DMS153 treated with DMSO at 0.1 percent for 48 hours (cell line): ENCODE data around the gene MMP14.
"Not testable (repeated sequence)": the region's sequence is repeated elsewhere in the genome, so short reads cannot be mapped to it uniquely, and the experiment has no call there.

Source experiments
- DNase-seq: peaks from one replicate; lab custom pipeline; 2025; ENCODE audit not compliant: unreplicated experiment; lab: John Stamatoyannopoulos, UW

The MMP14 gene

GRCh38 chr14:22813145-22813544 lies 23.2 kb upstream of the MMP14 start:
- DNase-seq: no peak

GRCh38 chr14:22814373-22814772 lies 22.0 kb upstream of the MMP14 start:
- DNase-seq: no peak

DNA sequence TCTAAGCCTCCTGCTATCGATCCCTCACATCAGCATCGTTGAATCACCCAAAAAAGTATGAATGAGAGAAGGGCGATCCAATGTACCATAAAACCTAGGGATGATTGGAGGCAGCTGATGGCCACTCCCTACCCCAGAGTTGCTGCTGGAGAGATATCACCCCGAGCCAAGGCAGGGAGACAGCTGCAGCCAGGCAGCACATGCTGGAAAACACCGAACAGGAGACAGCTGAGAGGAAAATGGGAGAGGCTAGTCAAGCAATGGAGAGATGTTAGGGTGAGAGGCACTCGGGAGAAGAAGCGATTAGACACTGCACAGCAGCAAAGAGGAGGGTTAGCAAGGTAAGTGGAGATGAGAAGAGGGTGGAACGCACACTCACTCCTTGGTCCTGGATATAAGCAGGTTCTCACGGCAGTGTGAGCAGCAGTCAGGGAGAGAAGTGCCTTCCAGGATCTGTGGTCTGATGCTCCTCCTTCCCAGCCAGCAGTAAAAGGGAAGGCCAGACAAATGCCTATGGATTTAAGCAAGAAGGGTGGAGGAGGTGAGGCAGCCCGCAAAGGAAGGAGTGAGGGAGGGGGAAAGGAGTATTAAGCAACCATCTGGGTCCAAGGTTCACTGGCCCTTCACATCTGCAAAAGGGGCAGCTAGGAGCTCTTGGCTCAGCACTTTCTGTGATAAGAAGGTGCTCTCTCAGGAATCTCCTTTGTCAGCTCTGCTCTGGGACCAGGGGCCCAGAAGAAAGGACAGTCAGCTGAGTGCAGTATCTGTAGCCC lies 21.3 kb upstream of the MMP14 start, which contains the start of gene SLC7A7:
SLC7A7 (minus strand) TSS at position 495 of the 773 bp plus-strand sequence. CDS start 2,037 bp downstream, outside the sequence.
- no peak for DNase-seq

GRCh38 chr14:22819151-22819988 lies 17.0 kb upstream of the MMP14 start:
- no peak for DNase-seq

DNA sequence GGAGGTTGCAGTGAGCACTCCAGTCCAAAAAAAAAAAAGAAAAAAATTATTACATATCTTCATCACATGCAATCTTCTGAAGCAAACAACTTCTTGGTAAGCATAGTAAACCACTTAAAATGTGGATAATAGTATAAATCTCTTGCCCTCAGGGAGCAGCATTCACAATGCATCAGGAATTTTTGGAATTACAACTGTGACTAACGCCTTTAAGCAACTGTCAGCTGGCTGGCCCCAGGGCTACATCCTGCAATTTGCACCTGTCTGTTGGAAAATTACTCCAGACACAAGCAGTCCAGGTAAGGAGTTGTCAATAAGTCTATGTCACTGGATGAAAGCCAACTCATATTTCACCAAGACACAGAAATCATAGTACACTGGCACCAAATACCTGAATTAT lies 15.7 kb upstream of the MMP14 start:
- no peak for DNase-seq

DNA sequence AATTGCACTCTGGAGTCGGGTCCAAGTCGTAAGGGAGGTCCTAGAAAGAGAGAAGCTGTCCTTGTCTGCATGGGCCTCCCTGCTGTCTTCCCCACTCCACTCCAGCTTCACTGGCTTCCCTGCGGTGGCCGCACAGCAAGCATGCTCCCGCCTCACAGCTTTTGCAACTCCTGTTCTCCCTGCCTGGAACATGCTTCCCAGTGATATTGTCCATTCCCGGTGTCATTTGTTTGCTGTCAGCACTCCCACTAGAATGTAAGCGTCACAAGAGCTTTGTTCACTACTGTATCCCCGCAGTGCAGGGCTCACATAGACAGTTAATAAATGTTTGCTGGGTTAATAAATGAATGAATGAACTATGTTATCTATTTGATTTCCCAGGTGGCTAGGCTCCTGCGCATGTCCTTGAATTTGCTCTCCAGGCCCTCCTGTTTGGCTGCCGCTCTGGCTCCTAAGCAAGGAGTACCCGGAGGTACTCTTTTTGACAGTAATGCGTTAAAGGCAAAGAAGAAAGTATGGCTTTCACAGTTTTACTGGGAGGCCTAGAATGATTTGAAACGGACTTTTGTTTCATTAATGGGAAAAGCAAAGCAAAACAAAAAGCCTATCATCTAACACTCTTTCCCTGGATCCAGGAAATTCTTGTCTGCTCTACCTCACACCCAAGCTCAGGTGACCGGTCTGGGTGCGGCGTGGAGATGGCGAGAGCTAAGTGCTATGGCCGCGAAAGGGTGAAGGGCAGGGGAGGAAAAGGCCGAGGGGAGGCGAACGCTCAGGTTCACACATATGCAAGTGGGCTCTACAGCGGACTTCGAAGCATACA lies 15.0 kb upstream of the MMP14 start:
- DNase-seq: no peak

- DNase-seq: no peak
Observed at GRCh38 chr14:22822016-22822570, 14.3 kb upstream of the MMP14 start.

DNA sequence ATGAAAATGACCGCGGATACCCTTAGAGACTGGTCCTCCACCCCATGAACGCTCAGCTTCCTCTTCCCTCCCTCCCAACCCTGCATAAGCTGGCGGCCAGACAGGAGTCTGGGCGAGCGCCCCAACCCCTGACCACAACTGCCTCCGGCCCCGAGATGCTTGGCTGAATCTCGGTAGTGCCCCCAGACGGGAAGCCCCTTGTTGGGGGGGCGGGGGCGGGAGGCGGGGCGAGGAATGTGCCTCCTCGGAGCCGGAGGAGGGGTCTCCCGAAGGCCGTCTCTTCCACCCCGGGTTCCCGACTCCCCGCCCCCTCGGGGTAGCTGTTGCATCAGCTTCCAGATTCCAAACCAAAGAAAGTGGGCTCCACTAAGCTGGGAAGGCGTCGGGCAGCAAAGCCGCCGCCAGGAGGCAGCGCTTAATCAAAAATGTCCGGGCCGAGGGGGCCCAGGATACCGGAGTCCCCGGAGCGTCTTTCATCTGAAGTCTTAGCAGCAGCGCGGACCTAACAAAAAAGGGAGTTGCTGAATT lies 13.8 kb upstream of the MMP14 start:
- peak; percentile 29 for DNase-seq

DNA sequence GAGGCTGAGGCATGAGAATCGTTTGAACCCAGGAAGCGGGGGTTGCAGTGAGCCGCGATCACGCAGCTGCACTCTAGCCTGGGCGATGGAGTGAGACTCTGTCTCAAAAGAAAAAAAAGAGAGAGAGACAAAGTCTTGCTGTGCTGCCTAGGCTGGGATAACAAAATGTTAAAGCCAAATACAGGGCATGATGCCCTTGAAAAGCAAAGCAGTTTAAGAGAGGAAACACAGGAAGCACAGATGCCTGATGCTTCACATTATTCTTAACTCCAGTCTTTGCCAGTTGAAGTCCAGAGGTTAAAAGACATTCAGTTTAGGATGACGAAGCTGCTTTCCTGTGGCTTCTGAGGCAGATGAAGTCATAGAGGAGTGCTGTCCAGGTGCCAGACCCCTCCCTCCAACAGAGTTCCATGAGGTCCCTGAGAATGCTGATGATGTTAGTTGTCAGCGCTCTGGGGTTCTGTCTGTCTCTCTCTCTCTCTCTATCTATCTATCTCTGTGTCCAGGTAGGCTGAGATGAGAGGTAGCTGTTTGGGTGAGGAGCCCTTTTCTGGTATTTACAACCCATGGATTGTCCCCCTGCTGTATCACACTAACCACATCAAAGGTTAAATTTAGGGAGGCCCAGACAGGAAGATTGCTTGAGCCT lies 11.6 kb upstream of the MMP14 start:
- DNase-seq: no peak

- DNase-seq: not testable (repeated sequence)
Observed at GRCh38 chr14:22829076-22829660, 7.2 kb upstream of the MMP14 start.

- peak; percentile 90 for DNase-seq
Observed at GRCh38 chr14:22829661-22830442, 6.5 kb upstream of the MMP14 start, which contains the start of gene MRPL52. Gene MRPL52, plus strand, starts transcription at chr14:22829887. Its CDS starts 26 bp downstream, at chr14:22829913.

DNA sequence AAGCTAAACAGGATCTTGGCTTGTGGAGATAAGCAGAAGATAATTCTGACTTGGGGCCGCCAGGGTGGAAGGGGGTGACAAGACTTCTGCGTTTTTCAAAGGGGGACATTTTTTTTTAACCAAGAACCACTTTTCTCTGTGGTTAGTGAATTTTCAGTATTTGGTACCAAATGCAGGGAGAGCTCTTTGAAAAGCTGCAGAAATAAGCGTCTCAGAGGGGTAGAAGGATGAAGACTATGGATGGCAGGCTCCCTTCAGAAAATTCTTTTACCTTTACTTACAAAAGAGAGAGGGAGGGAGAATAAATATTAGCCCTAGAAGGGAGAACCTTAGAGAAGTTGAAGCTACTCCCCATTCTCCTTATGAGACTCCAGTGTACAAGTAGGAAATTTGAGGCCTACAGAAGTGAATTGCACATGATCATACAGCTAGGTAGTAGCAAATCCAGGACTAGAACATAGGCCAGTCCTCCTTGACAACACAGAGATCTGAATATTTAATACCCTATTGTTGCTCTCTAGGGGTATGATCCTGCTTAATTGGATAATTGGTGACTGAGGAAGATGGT lies 5.9 kb upstream of the MMP14 start:
- DNase-seq: no peak

DNA sequence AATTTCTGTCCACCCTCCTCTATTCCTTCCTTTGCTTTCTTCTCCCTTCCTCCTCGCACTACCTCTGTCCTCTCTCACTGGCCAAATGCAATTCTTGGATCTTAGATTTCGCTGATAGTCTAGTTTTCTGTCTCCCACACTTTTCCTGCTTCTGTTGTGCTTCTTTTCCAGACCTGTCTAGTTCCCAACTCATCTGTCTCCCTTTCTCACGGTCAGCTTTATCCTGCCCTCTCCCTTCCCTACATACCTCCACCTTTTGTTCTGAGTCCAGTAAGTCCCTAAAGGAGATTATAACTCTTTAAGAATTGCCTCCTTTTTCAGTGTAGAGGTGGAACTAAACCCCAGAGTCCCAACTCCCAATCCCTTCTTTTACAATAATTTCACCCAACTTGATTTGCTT lies 880 bp upstream of the MMP14 start:
- DNase-seq: no peak

DNA sequence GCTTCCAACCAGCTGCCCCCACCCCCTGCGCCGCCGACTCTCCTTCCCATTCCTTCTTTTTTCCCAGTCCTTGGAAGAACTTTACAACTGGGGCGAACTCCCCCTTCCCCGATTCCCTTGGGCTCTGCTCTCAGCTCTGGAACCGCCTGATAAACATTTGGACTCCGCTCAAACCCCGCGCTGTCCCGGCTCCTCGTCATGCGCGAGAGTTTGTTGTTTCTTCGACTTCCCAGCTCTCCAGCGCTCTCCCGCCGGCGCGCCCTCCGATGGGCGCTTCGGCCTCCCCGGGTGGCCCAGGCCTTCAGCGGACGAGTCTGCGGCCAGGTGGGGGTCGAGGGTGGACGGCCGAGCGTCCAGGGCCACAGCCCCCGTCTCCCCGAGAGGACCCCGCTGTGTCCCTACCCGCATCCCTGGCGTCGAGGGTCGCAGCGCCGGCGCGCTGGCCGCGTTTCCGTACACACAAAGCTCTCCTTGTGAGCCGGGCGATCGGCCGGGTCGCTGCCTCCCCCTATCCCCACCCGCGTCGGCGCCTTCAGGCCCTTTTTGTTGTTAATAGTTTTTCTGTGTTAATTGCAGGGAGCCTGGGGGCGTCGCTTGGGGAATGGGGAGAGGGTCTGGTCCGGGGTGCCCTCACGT lies 847 bp downstream of the MMP14 start:
- no peak for DNase-seq

DNA sequence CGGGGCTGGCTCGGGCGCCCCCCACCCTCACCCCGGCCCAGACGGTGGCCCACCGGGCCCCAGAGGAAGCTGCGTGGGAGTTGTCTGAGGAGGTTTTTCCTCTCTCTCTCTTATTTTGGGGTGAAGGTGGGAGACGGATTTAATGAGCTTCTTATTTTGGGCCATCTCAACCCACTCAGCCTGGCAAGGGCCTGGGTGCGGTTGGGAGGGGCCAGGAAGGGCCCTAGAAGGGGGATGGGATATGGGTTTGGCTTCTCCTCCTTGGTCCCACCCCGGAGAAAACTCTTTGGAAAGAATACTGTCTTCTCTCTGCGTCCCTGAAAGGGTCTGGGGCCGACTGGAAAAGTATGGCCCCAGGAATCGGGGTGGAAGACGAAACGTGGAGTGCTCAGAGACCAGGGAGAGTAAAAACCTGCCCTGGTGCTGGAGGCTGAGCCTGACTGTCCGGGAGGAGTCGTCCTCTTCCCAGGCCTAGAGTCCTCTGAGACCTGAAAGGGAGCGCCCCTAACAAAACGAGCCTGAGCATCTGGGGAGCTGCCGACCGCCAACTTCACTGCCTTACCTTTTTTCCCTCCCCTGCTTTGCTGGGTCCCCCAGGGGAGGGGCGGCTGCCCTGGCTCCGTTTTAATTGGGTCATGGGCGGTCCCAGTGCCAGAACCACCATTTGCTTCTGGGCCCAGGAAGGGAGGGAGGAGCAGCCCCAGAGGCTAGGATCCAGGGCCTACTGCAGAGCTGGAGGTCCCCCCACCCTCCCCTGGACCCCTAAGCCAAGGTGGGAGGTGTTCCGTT lies 1.6 kb downstream of the MMP14 start:
- no peak for DNase-seq

DNA sequence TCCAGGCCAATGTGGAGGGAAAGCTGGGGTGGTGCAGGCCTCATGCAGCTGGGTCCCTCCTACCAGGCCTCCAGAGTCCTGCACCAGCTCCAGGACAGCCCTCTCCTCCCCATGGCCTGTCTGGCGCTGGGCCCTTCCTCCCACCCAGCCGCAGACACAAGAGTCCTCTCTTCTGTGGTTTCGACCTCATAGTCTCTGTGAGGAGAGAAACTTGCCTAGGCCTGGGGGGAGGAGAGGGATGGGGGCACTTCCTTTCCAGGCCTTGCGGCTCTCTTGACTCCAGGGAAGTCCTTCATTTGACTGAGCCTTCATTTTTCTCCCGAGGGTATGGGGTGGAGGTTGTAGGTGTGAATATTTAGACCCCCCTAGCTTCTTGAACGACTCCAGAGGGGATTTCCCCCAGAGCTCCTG lies 2.3 kb downstream of the MMP14 start:
- DNase-seq: no peak

DNA sequence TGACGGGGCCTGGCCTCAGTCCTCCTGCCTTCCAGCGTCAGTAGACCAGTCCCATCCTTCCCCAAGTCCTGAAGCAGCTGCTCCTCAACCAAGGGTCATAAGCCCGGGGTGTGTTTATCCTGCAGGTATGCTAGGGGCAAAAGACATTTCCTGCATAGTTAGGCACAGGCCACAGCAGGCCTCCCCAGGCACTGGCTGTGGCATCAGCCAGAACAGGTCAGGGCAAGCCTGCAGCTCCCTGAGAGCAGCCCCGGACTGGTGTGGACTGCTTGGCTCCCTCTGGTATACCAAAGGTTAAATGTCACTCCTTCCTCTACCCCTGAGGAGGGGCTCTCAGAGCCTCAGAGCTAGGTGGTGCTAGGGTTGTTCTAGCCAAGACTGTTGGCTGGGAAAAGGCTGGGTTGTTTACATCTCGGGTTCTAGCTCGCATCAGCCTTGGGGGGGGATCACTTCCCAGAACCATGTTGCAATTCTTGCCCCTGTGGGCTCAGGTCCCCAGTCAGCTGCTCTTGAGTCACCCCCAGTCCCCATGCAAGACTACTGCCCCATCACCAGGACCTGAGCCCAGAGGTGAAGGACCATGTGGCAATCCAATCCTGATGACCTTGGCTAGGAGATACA lies 2.9 kb downstream of the MMP14 start:
- DNase-seq: no peak
